Activated CD4-positive, alpha-beta T cell treated with anti-CD3 and anti-CD28 coated beads for 36 hours (primary cell): ENCODE measurements around the gene KRT4. TPM values are rescaled to one million over a fixed set of nuclear protein-coding genes. Genes with fewer than 3 reads are reported as not detected.

Experiments
- ATAC-seq: fragments of 200-7000 bp; cut with Tn5 transposase; one replicate; pipeline ENCODE4 v1.10.0; 2021; ENCODE audit warnings: mild to moderate bottlenecking, moderate library complexity
- CTCF ChIA-PET: fragments of 350-600 bp; sonication (Branson Sonifier 250); formaldehyde crosslinking; loops from one replicate; lab custom pipeline; 2021; ENCODE audit warnings: antibody characterized with exemption; lab: Charles Lee
- POLR2A ChIA-PET: fragments of 350-600 bp; sonication (Branson Sonifier 250); formaldehyde crosslinking; loops from one replicate; lab custom pipeline; 2021; ENCODE audit warnings: antibody characterized with exemption, inconsistent platforms; lab: Charles Lee
- DNase-seq: peaks from one replicate; pipeline ENCODE4 v3.0.0-alpha.2; 2020
- H3K27ac Mint-ChIP-seq: one replicate; pipeline ENCODE4 v1.8.0; 2021; ENCODE audit warnings: mixed read lengths
- H3K27me3 Mint-ChIP-seq: one replicate; pipeline ENCODE4 v1.8.0; 2021; ENCODE audit warnings: mixed read lengths
- H3K36me3 Mint-ChIP-seq: one replicate; pipeline ENCODE4 v1.8.0; 2021; ENCODE audit warnings: low read depth, mixed read lengths
- H3K4me1 Mint-ChIP-seq: one replicate; pipeline ENCODE4 v1.8.0; 2021; ENCODE audit warnings: mixed read lengths
- H3K4me3 Mint-ChIP-seq: one replicate; pipeline ENCODE4 v1.8.0; 2021; ENCODE audit warnings: mild to moderate bottlenecking, moderate library complexity, mixed read lengths
- H3K9me3 Mint-ChIP-seq: one replicate; pipeline ENCODE4 v1.8.0; 2021; ENCODE audit warnings: low read depth, mixed read lengths
- intact Hi-C, 2 experiments: fragments of 100-400 bp; cut with DNase I in 1 of 2; cut with micrococcal nuclease in 1 of 2; formaldehyde crosslinking; loops; one replicate each; pipeline versions ENCODE4 v1.14.2 to v1.15.1; 2022 to 2024; cut with DNase I, micrococcal nuclease
- total RNA-seq, 2 experiments: library from RNA; stranded (reverse); gene quantifications; one replicate each; pipeline ENCODE4 v1.2.3, GENCODE V29; 2021

KRT4 gene
- total RNA-seq, 2 experiments from 2014 or later, result not detected

DNA sequence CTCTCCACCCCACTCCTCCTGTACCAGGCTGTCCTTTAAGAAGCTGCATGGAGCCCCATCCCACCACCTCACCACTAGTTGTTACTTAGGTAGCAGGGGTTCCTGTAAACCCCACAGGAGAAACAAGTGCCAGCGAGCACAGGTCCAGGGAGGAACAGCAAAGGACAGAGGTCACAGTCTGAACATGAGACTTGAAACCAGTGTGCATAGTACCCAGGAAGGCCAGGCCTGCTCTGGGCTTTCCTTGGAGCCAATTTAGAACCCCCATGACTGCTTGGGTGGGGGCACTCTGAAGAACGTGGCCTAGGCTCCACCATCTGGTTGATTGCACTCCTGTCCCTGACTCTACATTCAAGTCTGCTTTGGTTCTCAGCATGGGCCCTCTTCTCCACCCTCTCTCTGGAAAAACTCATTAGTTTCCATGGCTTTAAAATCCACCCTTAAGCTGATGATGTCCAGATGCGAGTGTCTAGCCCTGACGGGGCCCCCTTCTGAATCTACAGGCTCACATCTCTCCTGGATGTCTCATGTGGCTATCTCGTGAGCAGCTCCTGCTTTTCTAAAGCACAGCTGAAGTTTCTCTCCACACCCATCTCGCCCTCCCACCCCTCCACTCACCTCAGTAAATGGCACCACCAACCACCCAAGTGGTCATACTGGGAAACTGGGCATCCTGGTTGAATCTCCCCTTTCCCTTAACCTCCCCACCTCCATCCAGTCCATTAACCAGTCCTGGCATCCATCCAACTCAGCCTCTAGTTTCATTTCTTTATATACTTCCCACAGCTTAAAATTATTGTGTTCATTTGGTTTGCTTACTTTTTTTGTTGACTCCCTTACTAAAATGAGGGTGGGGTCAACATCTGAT is 26.4 kb downstream of the KRT4 start:
- Mint-ChIP-seq H3K36me3 (no peaks in the 10 kb centered on the region), H3K4me1 (peaks cover 5% of the 10 kb centered on the region), H3K27ac (no peak overlapping the region), H3K27me3 (peaks cover 28% of the 10 kb centered on the region), H3K4me3 (no peak overlapping the region), H3K9me3 (no peaks in the 10 kb centered on the region)
- ChIA-PET POLR2A (no interaction called here), CTCF (interaction anchor here (0.8 kb wide), 1 partner anchor 92 kb away, joined by 3 read pairs; no protein-coding TSS in a partner anchor)
- ATAC-seq, result no peak
- intact Hi-C loops, result no loop called here
- no peak for DNase-seq

DNA sequence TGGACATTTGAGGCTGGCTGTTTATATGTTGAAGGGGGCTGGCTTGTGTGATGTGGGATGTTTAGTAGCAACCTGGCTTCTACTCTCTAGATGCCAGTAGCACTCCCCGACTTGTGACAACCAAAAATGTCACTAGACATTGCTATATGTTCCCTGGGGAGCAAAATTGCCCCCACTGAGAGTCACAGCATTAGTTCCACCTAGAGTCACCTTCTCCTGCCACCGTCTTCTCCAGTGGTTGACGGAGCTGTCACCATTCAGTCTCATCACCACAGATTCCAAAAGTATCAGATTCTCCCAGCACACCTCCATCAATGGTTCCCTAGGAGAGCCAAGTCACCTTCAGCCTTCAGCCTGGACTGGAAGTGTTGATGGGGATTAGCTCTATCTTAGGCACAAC is 29.0 kb downstream of the KRT4 start:
- intact Hi-C loops, result no loop called here
- H3K4me1 Mint-ChIP-seq, result no peaks in the 10 kb centered on the region
- ChIA-PET CTCF (no interaction called here), POLR2A (no interaction called here)
- peaks cover 19% of the 10 kb centered on the region for H3K27me3 Mint-ChIP-seq
- ATAC-seq (no peak), DNase-seq (no peak)
- H3K36me3 Mint-ChIP-seq, result no peaks in the 10 kb centered on the region
- H3K27ac Mint-ChIP-seq, result no peak overlapping the region
- no peaks in the 10 kb centered on the region for H3K9me3 Mint-ChIP-seq
- no peak overlapping the region for H3K4me3 Mint-ChIP-seq

DNA sequence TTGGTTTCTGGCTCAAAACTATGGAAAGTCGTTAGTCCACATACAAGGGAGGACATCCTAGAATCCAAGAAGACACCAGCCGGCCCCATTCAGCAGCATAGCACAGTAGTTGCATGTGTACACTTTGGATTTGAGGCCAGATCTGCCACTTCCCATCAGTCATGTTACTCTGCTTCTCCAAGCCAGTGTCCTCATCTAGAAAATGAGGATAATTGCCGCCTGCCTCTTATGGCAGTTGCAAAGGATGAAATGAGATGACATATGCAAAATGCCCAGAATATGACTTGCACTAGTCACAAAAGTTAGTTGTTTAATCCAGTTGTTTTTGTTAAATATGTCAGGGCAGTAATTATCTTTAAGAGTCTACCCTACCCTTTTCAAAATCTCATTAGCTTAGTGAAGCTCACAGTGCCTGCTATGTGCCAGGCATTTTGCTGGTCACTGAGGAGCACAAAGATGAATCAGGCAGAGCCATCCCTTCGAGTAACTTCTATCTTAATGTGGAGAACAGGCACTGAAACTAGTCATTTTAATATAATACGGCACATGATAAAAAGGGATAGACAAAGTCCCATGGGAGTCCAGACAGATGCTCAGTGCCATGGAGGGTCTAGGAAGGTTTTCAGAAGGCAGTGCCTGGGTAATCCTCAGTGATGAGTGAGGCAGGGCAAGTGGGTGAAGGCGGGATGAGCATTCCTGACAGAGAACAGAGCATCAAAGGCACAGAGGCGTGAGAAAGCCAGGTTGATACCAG is 30.2 kb downstream of the KRT4 start:
- CTCF ChIA-PET, result no interaction called here
- H3K4me3 Mint-ChIP-seq, result no peak overlapping the region
- H3K9me3 Mint-ChIP-seq, result no peaks in the 10 kb centered on the region
- H3K27me3 Mint-ChIP-seq, result peaks cover 8% of the 10 kb centered on the region
- no peak overlapping the region for H3K27ac Mint-ChIP-seq
- ATAC-seq (no peak), DNase-seq (no peak)
- H3K36me3 Mint-ChIP-seq, result no peaks in the 10 kb centered on the region
- intact Hi-C loops, result no loop called here
- POLR2A ChIA-PET, result no interaction called here
- no peaks in the 10 kb centered on the region for H3K4me1 Mint-ChIP-seq

DNA sequence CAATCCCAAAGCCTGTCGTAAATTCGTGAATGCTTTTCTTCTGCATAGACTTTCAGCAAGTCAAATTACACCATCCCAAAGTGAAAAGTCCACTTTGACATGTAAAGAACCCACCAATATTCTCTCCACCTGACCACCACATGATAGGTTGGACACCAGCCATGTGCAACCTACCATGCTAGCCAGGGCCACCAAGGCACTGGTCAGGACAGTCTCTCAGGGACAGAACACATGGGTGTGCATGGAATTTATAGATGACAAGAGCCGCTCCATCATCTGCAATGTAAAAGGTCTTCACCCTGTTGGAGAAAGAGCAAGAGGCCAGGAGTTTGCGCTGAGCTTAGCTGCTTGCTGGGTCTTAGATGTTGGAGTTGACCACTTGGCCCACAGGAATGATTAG is 31.4 kb downstream of the KRT4 start:
- ChIA-PET CTCF (no interaction called here), POLR2A (no interaction called here)
- Mint-ChIP-seq H3K4me3 (no peak overlapping the region), H3K4me1 (no peaks in the 10 kb centered on the region), H3K9me3 (no peaks in the 10 kb centered on the region), H3K36me3 (no peaks in the 10 kb centered on the region), H3K27ac (no peak overlapping the region), H3K27me3 (peaks cover 5% of the 10 kb centered on the region)
- ATAC-seq, result no peak
- DNase-seq, result no peak
- intact Hi-C loops, result no loop called here

DNA sequence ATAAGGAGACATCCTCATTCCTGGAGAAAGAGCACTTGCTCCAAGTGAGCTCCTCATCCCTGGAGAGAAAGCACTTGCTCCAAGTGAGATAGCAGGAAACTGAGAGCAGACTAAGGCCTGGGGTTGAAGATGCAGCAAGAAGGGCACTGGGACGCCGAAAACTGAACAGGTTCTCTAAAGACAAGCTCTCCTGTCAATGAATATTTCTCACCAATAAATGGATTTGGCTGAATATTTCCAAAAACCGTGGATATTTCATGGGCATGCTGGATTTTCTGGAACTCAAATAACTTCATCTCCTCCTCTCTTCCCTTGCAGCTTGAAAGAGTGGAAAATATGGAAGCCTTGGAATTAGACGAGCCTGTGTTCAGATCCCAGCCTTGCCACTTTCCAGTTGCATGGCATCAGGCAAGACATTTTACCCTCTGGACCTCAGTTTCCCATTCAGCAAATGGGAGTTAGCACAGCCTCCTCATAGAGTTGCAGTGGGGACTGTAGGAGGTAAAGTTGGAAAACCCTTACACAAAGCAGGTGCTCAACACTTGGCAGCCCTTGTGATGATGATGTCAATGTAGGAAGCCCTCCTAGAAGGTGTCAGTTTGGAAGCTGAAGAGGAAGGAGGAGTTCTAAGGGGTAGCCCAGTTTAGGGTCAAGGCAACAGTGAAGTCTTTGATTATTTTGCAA is 32.4 kb downstream of the KRT4 start:
- Mint-ChIP-seq H3K4me3 (no peak overlapping the region), H3K27me3 (peaks cover 5% of the 10 kb centered on the region), H3K27ac (no peak overlapping the region), H3K36me3 (no peaks in the 10 kb centered on the region), H3K4me1 (no peaks in the 10 kb centered on the region), H3K9me3 (no peaks in the 10 kb centered on the region)
- ATAC-seq, result no peak
- no peak for DNase-seq
- CTCF ChIA-PET, result interaction anchor here (0.7 to 1.2 kb wide), 2 partner anchors 9 to 98 kb away, joined by 3 read pairs; no protein-coding TSS in a partner anchor
- POLR2A ChIA-PET, result interaction anchor here (0.9 kb wide), 1 partner anchor 164 kb away, joined by 4 read pairs; no protein-coding TSS in a partner anchor
- intact Hi-C loops, result no loop called here

DNA sequence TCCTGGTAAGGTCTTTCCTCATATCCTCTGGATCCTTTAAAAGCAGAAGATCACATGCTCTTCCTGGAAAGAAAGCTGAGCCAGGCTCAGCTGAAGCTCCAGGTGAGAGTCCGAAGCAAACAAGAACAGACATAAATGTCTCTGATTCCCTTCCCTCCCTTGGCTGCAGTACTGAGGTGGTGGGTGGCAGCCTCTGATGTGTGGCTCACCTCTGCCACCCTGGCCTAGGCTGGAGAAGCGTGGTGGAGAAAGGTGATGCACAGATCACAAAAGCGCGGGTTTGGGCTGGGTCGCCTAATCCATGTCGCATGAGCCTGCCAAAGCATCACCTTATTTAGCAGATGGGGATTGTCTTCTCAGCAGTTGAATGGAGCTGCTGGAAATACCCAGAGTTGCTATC is 34.0 kb downstream of the KRT4 start:
- Mint-ChIP-seq H3K27ac (no peak overlapping the region), H3K27me3 (no peaks in the 10 kb centered on the region), H3K9me3 (no peaks in the 10 kb centered on the region), H3K4me1 (no peaks in the 10 kb centered on the region), H3K36me3 (no peaks in the 10 kb centered on the region), H3K4me3 (no peak overlapping the region)
- intact Hi-C loops, result no loop called here
- ChIA-PET POLR2A (no interaction called here), CTCF (no interaction called here)
- no peak for ATAC-seq
- DNase-seq, result no peak

DNA sequence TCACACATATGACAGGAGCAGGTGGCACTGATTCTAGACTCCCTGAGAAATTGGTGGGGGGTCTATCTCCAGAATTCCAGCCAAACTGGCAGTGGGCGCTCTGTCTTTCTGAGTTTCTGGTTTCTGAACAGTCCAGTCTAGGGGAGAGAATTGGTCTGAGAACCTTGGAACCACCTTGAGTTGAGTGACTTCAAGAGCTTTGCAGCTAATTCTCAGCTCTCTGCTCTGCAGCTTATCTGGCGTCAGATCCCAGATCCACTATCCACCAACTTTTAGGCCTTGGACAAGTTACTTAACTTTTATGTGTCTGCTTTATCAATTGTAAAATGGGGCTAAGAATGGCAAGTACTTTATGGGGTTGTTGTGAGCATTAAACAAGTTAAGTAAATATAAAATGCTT is 35.1 kb downstream of the KRT4 start:
- H3K27me3 Mint-ChIP-seq, result no peaks in the 10 kb centered on the region
- H3K36me3 Mint-ChIP-seq, result no peaks in the 10 kb centered on the region
- ATAC-seq, result no peak
- H3K27ac Mint-ChIP-seq, result no peak overlapping the region
- no peak for DNase-seq
- intact Hi-C loops, result no loop called here
- CTCF ChIA-PET, result interaction anchor here (0.6 to 1.0 kb wide), 3 partner anchors 15 to 106 kb away, joined by 3 to 4 read pairs (median 3); no protein-coding TSS in a partner anchor
- POLR2A ChIA-PET, result no interaction called here
- H3K4me1 Mint-ChIP-seq, result no peaks in the 10 kb centered on the region
- H3K4me3 Mint-ChIP-seq, result no peak overlapping the region
- H3K9me3 Mint-ChIP-seq, result no peaks in the 10 kb centered on the region

DNA sequence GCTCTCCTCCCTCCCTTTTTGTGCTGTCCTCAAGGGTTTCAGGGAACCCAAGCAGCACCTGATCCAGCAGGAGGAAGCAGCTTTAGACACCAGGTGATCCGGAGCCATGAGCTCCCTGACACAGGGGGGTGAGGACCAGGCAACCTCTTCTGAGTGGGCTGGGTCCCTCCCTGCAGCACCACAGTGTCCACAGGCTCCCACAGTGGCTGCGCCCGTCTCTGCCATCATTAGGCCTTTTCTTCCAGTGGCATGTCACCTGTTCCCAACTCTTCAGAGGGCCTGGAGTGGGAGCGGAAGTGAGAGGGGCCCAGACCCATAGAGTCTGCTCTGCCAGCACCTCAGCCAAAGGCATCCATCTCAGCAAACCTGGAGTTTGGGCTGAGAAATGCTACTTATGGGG is 36.4 kb downstream of the KRT4 start:
- no peaks in the 10 kb centered on the region for H3K4me1 Mint-ChIP-seq
- intact Hi-C loops, result no loop called here
- H3K9me3 Mint-ChIP-seq, result no peaks in the 10 kb centered on the region
- H3K4me3 Mint-ChIP-seq, result no peak overlapping the region
- no peaks in the 10 kb centered on the region for H3K36me3 Mint-ChIP-seq
- POLR2A ChIA-PET, result no interaction called here
- H3K27ac Mint-ChIP-seq, result no peak overlapping the region
- ATAC-seq (no peak), DNase-seq (no peak)
- H3K27me3 Mint-ChIP-seq, result no peaks in the 10 kb centered on the region
- CTCF ChIA-PET, result interaction anchor here (1.0 to 1.3 kb wide), 2 partner anchors 22 to 88 kb away, joined by 3 read pairs; no protein-coding TSS in a partner anchor

DNA sequence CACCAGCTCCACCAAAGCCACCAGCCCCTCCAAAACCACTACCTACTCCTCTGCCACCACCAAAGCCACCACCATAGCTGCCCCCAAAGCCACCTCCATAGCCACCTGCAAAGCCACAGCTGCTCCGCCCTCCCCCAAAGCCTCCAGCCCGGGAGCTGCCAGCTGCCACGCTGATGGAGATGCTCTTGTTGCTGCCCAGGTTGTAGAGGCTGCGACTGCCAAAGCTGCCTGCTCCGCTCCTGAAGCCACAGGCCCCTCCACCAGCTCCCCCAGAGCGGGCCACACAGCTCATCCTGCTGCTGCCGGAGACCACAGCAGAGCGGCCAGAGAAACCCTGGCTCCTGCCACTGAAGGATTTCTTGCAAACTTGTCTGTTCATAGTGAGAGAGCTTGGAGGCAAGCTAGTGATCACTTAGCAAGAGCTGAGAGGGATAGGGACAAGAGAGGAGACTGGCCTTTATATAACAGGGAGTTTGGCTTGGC is 37.0 kb downstream of the KRT4 start, which contains the start of gene KRT76:
KRT76 (minus strand) TSS at position 433 of the 483 bp plus-strand sequence; CDS start at position 379, 54 bp downstream.
- Mint-ChIP-seq H3K9me3 (no peaks in the 10 kb centered on the region), H3K4me1 (no peaks in the 10 kb centered on the region), H3K27me3 (no peaks in the 10 kb centered on the region), H3K27ac (no peak within 1 kb of the TSS), H3K4me3 (no peak within 1 kb of the TSS), H3K36me3 (no peaks in the 10 kb centered on the region)
- DNase-seq, result no peak
- POLR2A ChIA-PET, result no interaction called here
- CTCF ChIA-PET, result interaction anchor here (0.7 to 1.0 kb wide), 2 partner anchors 89 to 109 kb away, joined by 3 read pairs; no protein-coding TSS in a partner anchor
- no peak for ATAC-seq
- intact Hi-C loops, result no loop called here

DNA sequence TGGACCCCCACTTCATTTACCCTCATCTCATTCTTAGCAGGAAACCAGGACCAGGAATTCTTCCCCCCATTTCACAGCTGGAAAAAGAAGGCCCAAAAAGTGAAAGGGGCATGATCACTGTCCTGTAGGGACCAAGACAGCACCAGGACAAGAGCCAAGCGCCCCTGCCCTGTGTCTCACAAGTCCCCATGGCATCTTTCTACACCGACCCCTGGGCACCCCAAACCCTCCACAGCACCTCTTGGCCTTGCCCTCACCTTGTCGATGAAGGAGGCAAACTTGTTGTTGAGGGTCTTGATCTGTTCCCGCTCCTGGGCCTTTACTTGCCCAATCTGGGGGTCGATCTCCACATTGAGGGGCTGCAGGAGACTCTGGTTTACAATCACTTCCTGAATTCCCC is 37.5 kb downstream of the KRT4 start:
- DNase-seq (no peak), ATAC-seq (no peak)
- POLR2A ChIA-PET, result no interaction called here
- Mint-ChIP-seq H3K4me1 (no peaks in the 10 kb centered on the region), H3K27me3 (no peaks in the 10 kb centered on the region), H3K4me3 (no peak overlapping the region), H3K36me3 (no peaks in the 10 kb centered on the region), H3K9me3 (no peaks in the 10 kb centered on the region), H3K27ac (no peak overlapping the region)
- CTCF ChIA-PET, result interaction anchor here (0.7 to 1.0 kb wide), 2 partner anchors 103 to 109 kb away, joined by 3 read pairs; no protein-coding TSS in a partner anchor
- intact Hi-C loops, result no loop called here

DNA sequence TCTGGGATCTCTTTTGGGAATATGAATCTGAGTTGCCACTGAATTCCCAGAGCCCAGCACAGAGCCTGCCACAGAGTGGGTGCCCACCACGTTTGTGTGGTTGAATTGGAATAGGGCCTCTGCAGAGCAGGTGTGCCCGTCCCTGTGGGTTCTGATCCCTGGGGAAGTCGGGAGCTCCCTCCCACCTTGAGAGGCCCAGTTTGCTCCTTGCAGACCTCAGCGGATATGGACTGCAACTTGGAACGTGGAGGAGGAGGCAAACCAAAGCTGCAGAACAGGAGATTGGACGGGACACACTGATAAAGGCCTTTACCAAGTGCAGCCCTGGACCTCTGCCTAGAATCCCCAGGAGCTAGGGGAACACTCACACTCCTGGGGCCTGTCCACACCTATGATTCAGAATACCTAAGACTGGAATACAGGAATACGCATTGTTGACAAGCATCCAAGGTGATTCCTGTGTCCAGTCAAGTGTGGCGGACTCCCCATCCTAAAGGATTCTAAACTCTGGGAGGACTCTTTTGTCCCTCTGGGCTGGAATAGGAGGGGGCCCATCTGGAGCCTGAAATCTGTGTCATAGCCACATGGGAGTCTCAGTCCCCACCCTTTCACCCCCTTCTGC is 39.2 kb downstream of the KRT4 start:
- Mint-ChIP-seq H3K4me1 (no peaks in the 10 kb centered on the region), H3K27ac (no peak overlapping the region), H3K4me3 (no peak overlapping the region), H3K36me3 (no peaks in the 10 kb centered on the region), H3K9me3 (no peaks in the 10 kb centered on the region), H3K27me3 (peaks cover 3% of the 10 kb centered on the region)
- ChIA-PET CTCF (no interaction called here), POLR2A (no interaction called here)
- intact Hi-C loops, result no loop called here
- DNase-seq (no peak), ATAC-seq (no peak)
